CD4-positive, alpha-beta T cell treated with Interleukin-17A for 4 hours (primary cell): ENCODE data around the gene AMZ1.
"Not testable (repeated sequence)": the region's sequence is repeated elsewhere in the genome, so short reads cannot be mapped to it uniquely, and the experiment has no call there.

Experiments
- DNase-seq: peaks from one replicate; pipeline ENCODE4 v3.0.0-alpha.2; 2020; ENCODE audit warnings: mixed read lengths

Gene AMZ1

DNA sequence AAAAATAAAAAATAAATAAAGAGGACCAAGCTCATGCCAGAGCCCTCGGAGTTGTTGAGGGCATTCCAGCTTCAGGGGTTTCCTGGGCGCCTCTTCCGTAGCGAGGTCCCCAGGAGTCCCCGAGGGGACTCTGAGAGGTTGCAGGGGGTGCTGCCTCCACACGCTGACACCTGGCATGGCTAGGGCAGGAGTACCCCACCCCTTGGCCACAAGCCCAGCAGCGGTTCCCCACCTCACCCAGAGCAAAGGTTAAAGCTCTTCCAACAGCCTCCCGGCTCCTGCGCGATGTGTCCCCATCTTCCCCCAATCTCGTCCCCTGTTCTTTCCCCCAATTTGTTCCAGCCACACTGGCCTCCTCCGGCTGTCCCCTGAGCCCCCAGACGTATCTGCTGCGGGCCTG, 4.5 kb downstream of the AMZ1 start:
- no peak for DNase-seq

DNA sequence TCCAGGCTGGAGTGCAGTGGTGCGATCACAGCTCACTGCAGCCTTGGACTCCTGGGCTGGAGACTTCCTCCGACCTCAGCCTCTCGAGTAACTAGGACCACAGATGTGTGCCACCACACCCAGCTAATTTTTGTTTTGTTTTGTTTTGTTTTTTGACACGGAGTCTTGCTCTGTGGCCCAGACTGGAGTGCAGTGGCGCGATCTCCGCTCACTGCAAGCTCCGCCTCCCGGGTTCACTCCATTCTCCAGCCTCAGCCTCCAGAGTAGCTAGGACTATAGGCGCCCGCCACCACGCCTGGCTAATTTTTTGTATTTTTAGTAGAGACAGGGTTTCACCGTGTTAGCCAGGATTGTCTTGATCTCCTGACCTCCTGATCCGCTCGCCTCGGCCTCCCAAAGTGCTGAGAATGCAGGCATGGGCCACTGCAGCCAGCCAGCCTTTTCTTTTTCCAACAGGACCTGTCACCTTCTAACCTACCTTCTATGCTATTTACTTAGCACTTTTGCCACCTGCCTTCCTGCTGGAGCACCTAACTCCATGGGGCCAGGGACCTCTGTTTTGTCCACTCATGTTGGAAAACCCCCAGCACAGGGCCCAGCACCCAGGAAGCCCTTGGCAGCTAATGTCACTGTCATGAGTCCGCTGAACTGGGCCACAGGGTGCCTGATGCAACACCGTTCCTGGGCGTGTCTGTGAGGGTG, 5.6 kb downstream of the AMZ1 start:
- peak; percentile 1 for DNase-seq

DNA sequence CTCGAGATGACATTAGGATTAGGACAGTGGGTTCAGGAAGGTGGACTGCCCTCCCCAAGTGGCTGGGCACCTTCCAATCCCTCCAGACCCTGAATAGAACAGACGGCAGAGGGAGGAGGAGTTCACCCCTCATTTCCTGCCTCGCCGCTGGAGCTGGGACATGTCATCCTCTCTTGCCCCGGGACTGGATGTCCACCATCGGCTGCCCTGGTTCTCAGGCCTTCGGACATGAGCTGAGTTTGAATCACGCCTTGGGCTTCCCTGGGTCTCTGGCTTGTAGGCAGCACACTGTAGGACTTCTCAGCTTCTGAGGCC, 6.1 kb downstream of the AMZ1 start:
- not testable (repeated sequence) for DNase-seq

DNA sequence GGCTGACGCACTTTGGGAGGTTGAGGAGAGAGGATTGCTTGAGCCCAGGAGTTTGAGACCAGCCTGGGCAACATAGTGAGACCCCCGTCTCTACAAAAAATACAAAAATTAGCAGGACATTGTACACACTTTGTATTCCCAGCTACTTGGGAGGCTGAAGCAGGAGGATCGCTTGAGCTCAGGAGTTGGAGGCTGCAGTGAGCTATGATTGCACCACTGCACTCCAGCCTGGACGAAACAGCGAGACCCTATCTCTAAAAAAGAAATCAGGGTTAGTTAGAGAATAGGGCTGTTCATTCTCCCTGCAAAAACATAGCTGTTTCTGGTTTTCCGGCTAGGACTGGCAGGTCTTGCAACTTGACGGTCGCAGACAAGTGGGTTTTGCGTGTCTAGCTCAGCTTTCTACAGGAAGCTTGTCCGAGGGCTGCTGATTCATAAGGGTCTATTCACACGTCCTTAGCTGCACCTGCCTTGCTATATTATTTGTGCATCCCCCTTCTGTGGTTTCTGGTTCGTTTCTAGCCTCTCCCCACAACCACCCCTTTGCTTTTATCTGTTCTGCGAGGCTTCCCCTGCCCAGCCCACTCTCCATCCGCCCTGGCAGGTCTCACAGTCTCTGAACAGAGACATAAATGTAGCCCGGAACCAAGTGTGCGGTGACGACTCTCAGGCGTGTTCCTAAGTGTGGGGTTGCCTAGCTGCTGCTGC, 10.7 kb downstream of the AMZ1 start:
- peak; percentile 84 for DNase-seq

DNA sequence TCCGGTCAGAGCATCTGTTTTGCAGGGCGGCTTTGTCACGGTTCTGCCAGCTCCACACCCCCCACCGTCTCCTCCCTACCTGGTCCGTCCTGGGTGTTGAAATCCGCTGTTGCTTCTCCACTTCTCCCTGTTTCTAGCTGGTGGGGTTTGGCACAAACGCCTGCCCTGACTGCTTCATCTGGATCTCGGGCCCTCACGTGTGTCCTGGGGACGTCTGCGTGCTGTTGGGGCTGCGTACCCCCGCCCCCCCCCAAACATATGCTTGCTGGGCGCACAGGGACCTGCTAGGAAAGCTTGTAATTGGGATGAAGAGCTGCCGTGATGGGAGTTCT, 11.3 kb downstream of the AMZ1 start:
- no peak for DNase-seq

DNA sequence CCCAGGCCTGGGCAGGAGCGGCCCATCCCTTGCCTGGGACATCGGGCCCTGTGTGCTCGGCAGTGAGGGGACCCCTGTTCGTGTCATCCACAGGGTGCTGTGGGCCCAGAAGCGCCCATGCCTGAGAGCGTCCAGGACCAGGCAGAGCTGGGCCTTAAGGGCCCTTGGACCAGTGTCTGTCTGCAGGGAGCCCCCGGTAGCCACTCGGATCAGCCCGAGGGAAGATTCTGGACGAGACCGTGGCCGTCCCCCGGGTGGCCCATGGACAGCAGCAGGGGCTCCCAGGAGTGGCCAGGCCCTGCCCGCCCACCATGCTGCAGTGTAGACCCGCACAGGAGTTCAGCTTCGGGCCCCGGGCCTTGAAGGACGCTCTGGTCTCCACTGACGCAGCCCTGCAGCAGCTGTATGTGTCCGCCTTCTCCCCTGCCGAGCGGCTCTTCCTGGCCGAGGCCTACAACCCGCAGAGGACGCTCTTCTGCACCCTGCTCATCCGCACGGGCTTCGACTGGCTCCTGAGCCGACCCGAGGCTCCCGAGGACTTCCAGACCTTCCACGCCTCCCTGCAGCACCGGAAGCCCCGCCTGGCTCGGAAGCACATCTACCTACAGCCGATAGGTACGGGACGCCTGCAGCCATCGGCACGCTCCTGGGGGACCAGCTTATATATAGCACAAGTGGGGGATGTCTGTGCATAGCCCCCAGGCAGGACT, 12.3 kb downstream of the AMZ1 start:
- DNase-seq: peak; percentile 1

DNA sequence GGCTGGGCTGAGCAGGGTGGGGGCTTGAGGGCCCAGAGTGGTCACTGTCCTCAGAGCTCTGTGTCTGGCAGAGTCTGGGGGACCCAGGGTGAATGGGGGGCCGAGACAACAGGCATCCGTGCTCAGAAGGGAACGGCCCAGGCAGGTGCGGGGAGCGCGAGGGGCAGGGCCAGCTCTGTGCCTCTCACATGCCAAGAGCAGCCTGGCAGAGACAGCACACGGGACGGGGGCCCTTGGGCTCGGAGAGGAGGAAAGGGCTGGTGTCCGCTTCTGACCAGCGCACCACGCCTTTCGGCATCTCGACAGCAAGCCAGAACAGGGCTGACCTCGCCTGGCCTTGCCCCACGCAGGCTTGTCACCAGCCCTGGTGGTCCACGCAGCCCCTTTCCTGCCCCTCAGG, 13.4 kb downstream of the AMZ1 start:
- no peak for DNase-seq

DNA sequence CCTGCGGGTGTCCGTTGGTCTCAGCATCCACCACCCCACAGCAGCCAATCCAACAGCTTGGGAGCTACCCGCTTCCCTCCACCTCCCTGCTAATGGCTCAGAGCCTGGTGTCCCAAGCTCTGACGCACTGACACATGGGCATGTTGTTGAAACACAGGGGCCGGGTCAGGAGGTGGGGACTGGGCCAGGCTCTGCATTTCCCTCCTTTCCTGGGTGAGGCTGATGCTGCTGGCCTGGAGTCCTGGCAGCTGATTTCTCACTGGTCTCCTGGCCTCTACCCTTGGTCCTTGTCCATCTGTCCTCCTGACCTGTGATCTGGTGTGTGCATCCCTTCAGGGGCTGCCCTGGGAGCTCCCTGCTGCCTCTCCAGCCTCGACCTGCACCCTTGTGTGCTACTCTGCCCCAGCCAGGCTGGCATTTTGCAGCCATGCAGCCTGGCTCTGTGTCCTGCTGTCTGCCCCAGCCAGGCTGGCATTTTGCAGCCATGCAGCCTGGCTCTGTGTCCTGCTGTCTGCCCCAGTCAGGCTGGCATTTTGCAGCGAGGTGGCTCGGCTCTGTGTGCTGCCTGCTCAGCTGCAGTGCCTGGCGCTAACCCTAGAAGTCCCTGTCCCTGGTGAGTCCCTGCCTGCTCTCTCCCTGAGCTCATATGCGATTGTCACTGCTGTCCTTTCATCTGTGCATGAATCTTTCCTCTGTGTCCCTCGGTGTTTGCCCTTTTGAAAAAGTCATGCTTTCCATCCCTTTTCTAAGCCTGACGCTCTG, 14.0 kb downstream of the AMZ1 start:
- no peak for DNase-seq

DNA sequence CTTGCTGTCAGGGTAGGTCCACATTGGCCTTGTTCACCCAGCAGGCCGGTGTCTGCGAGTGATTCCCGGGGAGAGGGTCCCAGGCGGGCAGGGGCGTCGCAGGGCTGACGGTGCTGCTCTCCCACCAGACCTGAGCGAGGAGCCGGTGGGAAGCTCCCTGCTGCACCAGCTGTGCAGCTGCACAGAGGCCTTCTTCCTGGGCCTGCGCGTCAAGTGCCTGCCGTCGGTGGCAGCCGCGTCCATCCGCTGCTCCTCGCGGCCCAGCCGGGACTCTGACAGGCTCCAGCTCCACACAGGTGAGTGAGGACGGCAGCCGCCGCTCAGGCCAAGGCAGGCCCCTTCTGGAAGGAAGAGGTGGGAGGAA, 14.6 kb downstream of the AMZ1 start:
- no peak for DNase-seq

DNA sequence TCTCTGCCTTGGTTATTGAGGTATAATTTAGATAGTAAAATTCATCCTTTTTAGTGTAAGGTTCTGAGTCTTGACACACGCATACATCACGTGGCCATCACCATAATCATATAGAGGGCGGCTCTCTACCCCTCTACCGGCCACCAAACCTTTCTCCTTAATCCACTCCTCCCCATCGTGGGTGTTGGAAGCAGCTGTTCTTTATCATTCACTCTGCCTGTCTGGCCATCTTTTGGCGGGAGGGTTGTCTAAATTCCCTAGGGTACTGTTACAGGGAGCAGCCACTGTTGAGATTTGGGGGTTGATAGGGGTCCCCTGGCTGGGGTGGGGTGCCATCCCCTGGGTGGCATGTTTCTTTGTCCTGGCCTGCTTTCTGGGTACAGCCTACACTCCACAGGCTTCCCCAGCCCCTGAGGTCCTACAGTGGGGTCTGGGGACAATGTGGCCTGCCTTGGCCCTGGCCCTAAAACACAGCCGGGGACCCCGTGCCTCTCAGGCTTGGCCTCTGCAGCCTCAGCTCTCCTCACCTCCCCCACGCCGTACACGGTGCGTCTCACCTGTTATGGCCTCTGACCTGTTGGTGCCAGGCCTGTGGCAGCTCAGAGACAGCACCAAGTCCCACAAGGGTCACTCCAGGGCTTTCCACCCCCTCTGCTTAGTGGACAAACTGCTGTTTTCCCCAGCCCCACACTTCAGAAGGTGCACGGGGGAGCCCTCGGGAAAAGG, 17.5 kb downstream of the AMZ1 start:
- no peak for DNase-seq

DNA sequence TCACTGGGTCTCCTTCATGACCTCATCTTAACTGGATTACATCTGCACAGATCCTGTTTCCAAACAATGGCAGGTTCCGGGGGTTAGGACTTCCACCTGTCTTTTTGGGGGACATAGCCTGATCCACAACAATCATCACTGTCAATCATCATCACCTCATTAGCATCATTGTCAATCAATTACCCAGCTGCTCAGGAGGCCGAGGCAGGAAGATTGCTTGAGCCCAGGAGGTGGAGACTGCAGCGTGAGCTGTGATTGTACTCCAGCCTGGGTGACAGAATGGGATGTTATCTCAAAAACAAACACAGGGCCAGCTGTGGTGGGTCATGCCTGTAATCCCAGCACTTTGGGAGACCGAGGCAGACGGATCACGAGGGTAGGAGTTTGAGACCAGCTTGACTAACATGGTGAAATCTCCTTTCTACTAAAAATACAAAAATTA, 18.7 kb downstream of the AMZ1 start:
- no peak for DNase-seq

DNA sequence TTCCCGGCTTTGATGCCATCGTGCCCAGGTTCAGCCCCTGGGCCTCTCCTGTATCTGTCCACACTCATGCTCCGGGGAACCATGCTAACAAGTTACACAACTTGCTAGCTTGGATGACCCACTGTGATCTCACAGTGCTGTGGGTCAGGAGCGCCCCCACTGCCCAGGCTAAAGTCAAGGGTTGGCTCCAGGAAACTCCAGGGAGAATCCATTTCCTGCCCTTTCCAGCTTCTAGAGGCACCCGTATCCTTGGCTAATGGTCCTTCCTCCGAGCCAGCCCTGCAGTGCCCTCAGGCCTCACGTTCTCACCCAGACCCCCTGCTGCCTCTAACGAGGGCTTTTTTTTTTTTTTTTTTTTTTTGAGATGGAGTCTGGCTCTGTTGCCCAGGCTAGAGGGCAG, 19.5 kb downstream of the AMZ1 start:
- DNase-seq: no peak

DNA sequence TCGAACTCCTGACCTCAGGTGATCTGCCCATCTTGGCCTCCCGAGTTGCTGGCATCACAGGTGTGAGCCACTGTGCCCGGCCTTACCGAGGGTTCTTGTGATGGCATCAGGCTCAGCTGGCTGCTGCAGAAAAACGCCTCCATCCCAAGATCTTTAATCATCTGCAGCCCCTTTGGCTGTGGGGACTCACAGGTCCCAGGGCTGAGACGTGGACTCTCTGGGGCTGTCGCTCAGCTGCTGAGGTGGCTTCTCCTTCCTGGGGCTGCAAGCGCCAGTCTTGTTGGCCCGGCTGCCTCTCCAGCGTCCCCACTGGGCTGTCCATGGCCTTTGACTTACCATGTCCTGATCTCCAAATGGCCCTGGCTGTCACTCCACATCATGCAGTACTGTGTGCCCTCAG, 20.0 kb downstream of the AMZ1 start:
- no peak for DNase-seq

DNA sequence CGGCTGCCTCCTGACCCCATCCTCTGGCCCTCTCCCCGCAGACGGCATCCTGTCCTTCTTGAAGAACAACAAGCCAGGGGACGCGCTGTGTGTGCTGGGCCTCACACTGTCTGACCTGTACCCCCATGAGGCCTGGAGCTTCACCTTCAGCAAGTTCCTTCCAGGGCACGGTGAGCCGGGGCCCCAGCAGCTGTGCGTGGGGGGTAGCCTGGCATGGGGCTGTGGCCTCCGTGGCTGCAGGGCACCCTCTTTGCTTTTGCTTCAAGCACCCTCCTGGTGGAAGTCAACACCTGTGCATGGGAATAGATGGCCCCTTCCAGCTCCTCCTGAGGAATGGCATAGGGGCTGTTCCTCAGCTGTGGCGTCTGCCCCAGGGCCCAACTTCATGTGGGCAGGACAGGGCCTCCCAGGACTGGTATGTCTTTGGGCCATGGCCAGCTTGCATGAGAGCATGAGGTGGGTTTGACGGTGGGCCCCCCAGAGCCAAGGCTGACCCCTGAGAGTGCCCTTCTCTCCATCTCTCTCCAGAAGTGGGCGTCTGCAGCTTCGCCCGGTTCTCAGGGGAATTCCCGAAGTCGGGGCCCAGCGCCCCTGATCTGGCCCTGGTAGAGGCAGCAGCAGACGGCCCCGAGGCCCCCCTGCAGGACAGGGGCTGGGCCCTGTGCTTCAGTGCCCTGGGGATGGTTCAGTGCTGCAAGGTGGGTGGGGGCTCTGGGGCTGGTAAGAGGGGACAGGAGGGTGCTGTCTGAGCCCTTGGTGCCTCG, 20.7 kb downstream of the AMZ1 start:
- DNase-seq: no peak

DNA sequence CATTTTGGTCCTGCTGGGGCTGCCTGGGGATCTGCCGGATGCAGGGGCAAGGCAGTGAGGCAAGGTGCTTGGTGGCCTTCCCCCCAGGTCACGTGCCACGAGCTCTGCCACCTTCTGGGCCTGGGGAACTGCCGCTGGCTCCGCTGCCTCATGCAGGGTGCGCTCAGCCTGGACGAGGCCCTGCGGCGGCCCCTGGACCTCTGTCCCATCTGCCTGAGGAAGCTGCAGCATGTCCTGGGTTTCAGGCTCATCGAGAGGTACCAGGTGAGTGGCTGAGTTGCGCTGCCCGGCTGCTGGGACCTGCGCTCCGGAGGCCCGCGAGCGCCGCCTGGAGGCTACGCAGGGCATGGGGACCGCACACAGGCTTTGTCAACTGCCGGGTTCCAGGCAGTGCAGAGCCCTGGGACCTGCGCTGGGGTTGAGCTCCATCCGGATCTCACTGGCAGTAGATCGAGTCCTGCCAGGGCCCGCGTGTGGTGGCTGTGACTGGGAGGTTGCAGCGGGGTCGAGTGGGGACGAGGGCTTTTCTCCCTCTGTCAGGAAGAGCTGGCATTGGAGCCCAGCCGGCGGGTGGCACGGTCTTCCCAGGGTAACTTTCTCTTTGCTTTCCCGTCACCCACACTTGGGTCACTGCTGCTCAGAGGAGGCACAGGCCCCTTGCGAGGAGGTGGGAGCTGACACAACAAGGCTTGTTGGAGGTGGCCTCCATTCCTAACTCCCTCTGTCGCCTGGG, 21.7 kb downstream of the AMZ1 start:
- DNase-seq: peak; percentile 88

DNA sequence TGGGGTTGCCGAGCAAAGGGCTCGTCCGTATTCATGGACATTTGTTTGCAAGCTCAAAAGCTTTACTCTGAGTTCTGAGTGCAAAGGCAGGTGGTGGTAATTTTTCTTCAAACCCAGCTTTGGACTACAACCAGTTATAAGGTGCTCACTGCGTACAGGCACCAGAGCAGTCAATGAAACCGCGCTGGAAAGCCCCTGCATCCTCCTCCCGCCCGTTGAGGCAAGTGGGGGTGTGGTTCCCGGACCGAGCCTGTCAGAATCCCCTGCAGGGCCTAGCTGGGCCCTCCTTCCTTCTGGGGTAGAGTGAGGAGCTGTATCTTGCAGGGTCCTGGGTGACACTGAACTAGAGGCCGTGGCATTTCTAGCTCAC, 22.3 kb downstream of the AMZ1 start:
- DNase-seq: peak; percentile 61

DNA sequence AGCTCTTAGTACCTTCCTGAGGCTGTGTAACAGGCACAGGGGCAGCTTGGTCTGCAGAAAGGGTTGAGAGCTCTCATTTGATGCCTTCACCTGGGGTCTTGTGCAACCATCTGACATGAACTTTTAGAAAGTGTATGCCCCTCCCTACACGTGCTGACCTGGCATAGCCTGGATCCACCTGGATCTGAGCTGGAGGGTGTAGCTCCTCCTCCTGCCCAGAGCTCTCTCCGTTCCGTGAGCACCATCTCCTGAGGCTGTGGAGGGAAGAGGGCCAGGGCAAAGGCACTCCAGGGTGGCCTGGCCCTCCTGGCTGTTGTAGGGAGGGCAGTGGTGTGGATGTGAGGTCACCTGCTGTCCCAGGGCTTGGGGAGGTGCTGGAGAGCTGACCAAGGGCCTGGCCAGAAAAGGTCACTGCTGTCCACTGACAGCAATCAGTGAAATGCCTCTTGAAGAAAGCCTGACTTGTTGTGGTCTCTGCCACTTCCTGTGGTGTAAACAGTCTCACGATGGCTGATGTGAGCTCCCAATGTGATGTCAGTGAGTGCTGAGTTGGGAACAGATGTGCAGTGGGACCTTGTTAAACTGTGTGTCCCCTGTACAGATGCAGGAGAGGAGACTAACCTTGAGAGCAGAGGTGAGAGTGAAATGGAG, 23.0 kb downstream of the AMZ1 start:
- peak; percentile 57 for DNase-seq

DNA sequence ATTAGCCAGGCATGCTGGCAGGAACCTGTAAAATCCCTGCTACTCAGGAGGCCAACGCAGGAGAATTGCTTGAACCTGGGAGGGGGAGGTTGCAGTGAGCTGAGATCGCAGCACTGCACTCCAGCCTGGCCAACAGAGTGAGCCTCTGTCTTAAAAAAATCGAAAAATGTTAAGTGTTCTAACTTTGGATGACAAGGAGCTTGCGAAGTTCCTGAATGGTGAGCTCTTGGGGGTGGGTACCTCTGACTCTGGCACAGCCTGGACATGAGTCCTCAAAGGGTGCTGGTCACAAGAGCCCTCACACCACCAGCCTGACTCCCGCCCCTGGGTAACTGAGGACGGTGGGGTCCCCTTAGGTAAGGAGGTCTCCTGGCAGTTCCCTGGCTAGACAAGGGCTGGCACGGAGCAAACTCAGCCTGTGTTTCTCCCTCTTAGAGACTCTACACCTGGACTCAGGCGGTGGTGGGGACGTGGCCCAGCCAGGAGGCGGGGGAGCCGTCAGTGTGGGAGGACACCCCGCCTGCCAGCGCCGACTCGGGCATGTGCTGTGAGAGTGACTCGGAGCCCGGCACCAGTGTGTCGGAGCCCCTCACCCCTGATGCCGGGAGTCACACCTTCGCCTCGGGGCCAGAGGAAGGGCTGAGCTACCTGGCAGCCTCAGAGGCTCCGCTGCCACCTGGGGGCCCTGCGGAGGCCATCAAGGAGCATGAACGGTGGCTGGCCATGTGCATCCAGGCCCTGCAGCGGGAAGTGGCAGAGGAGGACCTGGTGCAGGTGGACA, 24.1 kb downstream of the AMZ1 start:
- no peak for DNase-seq

DNA sequence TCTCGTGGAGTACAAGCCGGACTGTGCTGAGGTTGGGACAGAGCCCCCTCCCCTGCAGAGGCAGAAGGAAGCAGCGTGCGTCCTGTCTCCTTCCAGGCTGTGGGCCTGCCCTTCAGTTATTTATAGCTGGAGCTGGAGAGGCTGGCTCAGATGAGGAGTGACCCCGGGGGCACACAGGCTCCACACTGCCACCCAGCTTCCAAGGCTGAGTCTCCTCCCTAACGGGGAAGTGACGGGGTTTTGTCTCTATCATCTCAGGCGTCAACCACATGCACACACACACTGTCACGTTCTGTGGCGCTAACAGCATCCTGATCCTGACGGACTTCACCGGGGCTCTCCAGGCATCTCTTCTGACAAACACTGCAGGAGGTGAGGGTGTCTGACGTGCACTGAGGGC, 25.4 kb downstream of the AMZ1 start:
- DNase-seq: no peak

DNA sequence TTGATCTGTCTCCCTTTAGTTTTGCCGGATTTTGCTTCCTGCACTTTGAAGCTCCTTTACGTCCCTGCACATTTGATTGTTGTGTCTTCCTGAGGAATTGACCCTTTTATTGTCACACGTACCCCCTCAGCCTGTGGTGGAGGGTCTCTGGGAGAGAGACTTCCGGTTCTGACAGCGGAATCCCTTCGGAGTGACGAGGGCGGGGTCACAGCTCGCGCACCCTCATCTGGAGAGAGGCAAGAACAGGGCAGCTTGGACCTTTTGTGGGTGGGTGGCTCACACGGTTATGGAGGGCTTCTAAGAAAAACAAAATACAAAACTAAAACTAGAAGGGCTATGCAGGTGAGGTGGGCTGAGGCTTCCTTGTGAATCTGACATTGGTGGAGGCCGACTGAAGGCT, 26.0 kb downstream of the AMZ1 start:
- DNase-seq: no peak
